Measurements from ENCODE around the gene NLRP9.

The NLRP9 gene

GRCh38 chr19:55702131-55702627, 36.0 kb downstream of the NLRP9 start:
- no peak for DNase-seq

- DNase-seq: no peak
Measured at GRCh38 chr19:55700813-55701212, 37.4 kb downstream of the NLRP9 start.

- no peak for DNase-seq
Measured at GRCh38 chr19:55699221-55699620, 39.0 kb downstream of the NLRP9 start.

- DNase-seq: no peak
Measured at GRCh38 chr19:55698256-55698655, 39.9 kb downstream of the NLRP9 start.

DNA sequence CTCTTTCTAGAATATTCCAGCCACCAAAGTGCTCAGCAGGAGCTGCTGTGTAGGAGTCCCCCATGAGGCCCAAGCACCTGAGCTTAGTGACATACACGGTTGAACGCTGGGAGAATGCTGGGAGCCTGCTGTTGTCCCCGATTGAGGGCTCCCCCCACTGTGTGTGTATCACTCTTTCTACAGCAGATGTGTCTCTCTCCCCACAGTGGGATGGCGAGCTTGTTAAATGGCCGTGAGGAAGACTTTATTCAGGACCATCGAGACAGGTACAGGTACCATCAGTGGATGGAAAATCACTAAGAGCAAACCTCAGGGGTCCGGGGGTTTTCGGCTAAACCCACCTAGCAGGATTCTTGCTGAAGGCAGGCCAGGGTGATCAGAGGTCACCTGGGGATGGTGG, 40.5 kb downstream of the NLRP9 start:
- DNase-seq: no peak

GRCh38 chr19:55697069-55697440, 41.1 kb downstream of the NLRP9 start:
- DNase-seq: no peak

DNA sequence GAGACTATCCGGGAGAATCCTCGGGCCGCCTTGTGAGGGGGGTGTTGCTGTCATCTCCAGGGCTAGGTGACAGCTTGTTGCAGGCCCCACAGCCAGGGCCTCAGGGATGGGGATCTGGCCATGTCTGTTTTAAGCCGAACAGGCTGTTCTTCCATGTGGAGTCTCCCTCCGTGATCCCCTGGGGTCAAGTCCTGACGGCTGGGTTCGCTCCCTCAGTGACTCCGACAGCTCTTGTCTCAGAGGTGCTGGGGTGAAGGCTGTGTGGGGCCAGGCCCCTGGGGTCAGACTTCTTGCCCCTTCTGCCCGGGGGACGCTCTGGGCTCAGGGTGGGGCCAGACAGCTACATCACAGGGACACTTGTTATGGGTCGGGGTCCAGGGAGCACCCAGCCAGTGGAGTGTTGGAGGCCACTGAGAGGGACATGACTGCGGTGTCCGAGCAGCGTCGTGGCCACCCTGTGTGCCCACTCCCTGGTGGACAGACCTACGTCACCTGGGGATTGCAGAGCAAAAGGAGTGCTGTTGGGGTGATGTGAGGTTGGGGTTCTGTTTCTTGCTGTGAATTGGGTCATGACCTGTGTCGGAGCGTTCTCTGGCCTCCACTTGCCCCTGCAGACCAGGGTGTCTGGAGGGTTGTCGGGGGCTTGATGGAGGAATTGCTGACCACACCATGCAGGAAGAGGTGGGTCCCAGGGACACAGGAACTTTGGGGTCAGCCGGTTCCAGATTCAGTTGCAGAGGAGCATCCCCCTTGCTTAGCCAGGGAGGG, 41.7 kb downstream of the NLRP9 start:
- DNase-seq: no peak

DNA sequence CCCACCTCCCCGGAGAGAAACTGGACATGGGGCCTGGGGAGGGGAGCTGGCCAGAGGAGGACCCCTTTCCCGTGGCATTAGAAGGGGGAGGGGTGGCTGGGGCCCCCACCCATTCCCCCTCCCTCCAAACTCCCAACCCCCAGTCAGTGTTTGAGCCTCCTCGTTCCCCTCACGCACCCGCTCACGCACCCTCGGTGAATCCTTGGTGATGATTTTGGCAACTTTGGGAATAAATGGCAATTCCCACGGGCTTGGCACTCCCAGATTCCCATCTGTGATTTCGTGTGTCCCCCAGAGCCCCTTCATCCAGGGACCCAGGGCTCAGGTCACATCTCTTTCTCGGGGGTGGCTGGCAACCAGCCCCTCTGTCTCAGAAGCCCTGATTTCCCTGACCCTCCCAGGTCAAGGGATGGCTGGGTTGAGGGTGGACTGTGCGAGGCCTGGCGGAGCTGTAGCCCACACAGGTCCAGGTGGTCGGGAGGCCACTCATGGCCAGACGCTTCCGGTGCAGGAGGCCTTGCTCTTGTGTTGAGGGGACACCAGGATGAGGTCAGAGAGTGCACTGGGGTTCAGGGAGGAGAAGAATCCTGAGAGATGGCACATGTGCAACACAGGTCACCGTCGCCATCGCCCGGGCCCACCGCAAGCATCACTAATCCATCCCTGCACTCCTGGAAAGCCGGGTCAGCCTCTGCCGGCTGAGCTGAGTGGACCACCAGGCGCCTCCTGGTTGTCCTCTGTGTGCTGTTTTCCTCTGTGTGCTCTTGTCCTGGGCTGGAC, 42.5 kb downstream of the NLRP9 start:
- DNase-seq: no peak

GRCh38 chr19:55694656-55695491, 43.3 kb downstream of the NLRP9 start:
- DNase-seq: no peak

DNA sequence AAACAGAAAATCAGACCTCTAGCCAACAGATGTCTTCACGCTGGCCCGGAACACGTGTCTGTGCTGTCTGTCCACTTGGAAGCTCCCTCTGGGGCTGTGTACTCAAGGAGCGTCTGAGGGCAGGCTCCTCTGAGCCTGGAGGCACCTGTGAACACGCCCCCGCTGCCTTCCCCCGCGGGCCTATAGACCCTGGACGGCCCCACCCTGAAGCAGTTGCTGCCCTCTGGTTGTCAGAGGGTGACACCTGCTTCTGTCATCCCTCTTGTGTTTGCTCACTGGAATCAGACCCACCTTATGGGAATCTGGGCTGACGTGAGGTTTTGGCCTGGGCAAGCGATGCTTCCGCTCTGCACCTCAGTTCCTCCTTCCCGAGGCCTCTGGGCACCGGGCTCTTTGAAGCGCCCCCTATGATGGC, 44.0 kb downstream of the NLRP9 start:
- DNase-seq: no peak

DNA sequence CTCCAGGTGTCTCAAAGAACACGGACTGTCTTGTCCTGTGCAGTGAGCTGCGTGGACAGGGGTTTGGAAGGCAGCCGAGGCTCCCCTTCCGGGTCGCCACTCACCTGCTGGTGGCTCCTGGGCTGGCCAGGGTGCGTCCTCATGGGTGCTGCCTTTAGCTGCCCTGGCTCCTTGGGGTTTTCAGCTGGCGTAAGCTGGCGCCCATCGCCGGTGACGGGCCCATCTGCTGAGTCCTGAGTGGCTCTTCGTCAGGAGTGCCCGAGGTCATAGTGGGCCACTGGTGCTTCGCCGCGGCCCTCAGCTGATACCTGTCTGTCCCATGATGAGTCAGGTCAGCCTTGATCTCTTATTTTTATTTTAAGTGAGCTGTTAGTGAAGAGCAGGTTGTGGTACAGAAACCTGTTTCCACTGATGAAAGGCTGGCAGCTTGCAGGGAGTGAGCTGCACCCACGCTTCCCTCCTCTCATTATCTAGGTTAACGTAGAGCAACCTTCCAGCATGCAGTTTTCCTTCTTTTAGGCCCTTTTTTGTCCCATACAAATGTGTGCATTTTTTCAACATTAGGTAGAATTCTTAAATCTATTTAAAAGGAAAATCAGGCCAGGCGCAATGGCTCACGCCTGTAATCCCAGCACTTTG, 44.7 kb downstream of the NLRP9 start:
- no peak for DNase-seq

GRCh38 chr19:55692681-55693081, 45.5 kb downstream of the NLRP9 start:
- no peak for DNase-seq

- DNase-seq: no peak
Measured at GRCh38 chr19:55691561-55692481, 46.4 kb downstream of the NLRP9 start.

GRCh38 chr19:55690769-55691545, 47.2 kb downstream of the NLRP9 start:
- no peak for DNase-seq

- DNase-seq: no peak
Measured at GRCh38 chr19:55690109-55690768, 48.0 kb downstream of the NLRP9 start.

- no peak for DNase-seq
Measured at GRCh38 chr19:55689411-55690108, 48.6 kb downstream of the NLRP9 start.

DNA sequence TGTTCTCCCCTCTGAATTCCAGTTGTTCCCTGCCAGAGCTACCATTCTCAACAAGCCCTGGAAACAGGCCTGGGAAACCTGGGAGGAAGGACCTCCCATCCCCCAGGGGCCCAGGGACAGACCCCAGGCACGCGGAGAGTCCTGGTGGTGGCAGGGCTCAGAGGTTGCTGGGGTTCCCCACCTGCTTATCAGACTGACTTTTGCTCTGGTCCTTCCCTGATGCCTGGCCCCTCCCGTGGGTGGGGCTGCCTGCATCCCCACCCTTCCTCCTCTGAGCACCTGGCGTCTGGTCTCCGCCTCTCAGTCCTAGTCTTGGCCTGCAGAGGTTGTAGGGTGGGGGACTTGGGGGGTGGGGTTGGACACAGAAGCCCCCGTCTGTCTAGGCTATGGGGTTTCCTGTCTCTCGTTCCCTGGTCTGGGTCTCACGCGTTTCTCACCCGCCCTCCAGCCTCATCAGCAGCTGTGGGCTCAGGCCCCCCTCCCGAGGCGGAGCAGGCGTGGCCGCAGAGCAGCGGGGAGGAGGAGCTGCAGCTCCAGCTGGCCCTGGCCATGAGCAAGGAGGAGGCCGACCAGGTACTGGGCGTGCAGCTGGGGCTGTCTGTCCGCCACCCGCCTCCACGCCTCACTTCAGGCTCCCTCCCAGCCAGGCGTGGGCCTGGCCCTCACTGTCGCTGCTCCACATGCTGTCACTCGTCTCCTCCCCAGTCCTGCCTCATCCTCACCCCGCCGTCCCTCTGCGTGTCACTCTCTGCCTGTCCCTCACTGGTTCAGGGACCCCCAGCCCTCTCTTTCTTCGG, 49.6 kb downstream of the NLRP9 start:
- peak; percentile 16 for DNase-seq
